GM19455 (cell line): ENCODE measurements around the gene MRC2.

Experiments
- ATAC-seq: cut with Tn5 transposase; IDR thresholded peaks from one replicate; pipeline ENCODE4 v1.9.1; 2021; ENCODE audit not compliant: unreplicated experiment

MRC2 gene

GRCh38 chr17:62714016-62714777 is 86.7 kb downstream of the MRC2 start:
- ATAC-seq, result no peak

GRCh38 chr17:62715882-62716390 is 88.5 kb downstream of the MRC2 start:
- no peak for ATAC-seq

GRCh38 chr17:62716834-62717588 is 89.5 kb downstream of the MRC2 start:
- ATAC-seq, result no peak

GRCh38 chr17:62717589-62717855 is 90.1 kb downstream of the MRC2 start:
- ATAC-seq, result no peak

GRCh38 chr17:62717889-62718288 is 90.4 kb downstream of the MRC2 start:
- no peak for ATAC-seq

- ATAC-seq, result no peak
Measured at GRCh38 chr17:62718429-62718828, 91.0 kb downstream of the MRC2 start.

- ATAC-seq, result no peak
Measured at GRCh38 chr17:62719586-62719985, 92.1 kb downstream of the MRC2 start.

- ATAC-seq, result no peak
Measured at GRCh38 chr17:62720126-62720850, 92.8 kb downstream of the MRC2 start.

GRCh38 chr17:62722625-62723024 is 95.2 kb downstream of the MRC2 start:
- ATAC-seq, result no peak

GRCh38 chr17:62723842-62724241 is 96.4 kb downstream of the MRC2 start:
- no peak for ATAC-seq

- ATAC-seq, result peak; percentile 94
Measured at GRCh38 chr17:62724398-62725146, 97.1 kb downstream of the MRC2 start.

GRCh38 chr17:62725791-62726249 is 98.3 kb downstream of the MRC2 start:
- no peak for ATAC-seq

GRCh38 chr17:62727916-62728672 is 100.6 kb downstream of the MRC2 start:
- ATAC-seq, result no peak

- no peak for ATAC-seq
Measured at GRCh38 chr17:62732125-62732524, 104.7 kb downstream of the MRC2 start.

- no peak for ATAC-seq
Measured at GRCh38 chr17:62735044-62735651, 107.7 kb downstream of the MRC2 start.

- no peak for ATAC-seq
Measured at GRCh38 chr17:62737513-62737912, 110.0 kb downstream of the MRC2 start.

- ATAC-seq, result no peak
Measured at GRCh38 chr17:62738281-62738680, 110.8 kb downstream of the MRC2 start.

- ATAC-seq, result no peak
Measured at GRCh38 chr17:62739645-62740388, 112.3 kb downstream of the MRC2 start.

GRCh38 chr17:62741290-62741689 is 113.8 kb downstream of the MRC2 start:
- ATAC-seq, result peak; percentile 64
